Measurements from ENCODE around the gene ADCYAP1R1. TPM values are rescaled to one million over a fixed set of nuclear protein-coding genes. Genes with fewer than 3 reads are reported as not detected.

Gene ADCYAP1R1
- total RNA-seq (2022; extraction: Qiagen RNA extraction; ENCODE audit: low read depth): 0.02 to 0.13 TPM (median 0.08 TPM) in 5 replicates

GRCh38 chr7:31051598-31052486 is at the start of gene ADCYAP1R1:
Gene ADCYAP1R1 (plus strand): TSS chr7:31052308. CDS start chr7:31063265, 10,957 bp downstream.

Other genes starting within 250 kb of the ADCYAP1R1 start
- gene AQP1, start 140.5 kb upstream of the ADCYAP1R1 start, total RNA-seq (2022; extraction: Qiagen RNA extraction; ENCODE audit: low read depth): 0.41 to 0.88 TPM (median 0.44 TPM) in 5 replicates
- gene GHRHR, start 88.4 kb upstream of the ADCYAP1R1 start, total RNA-seq (2022; extraction: Qiagen RNA extraction; ENCODE audit: low read depth): not detected in 5 replicates